Mucosa of gallbladder (tissue), 1 donor: ENCODE data around the gene FOXP2. TPM values are rescaled to one million over a fixed set of nuclear protein-coding genes. Genes with fewer than 3 reads are reported as not detected.

Experiments used
- DNase-seq: peaks from one replicate; pipeline ENCODE4 v3.0.0-alpha.2; 2020; ENCODE audit warnings: low spot score
- total RNA-seq: library from RNA; stranded (reverse); gene quantifications from one replicate; pipeline ENCODE4 v1.2.1, GENCODE V29; 2021
- donor health status: DM: no; HTN: no; CAD: no.

Gene FOXP2
- total RNA-seq, 1 donor from 2014 or later, result 10.1 TPM

DNA sequence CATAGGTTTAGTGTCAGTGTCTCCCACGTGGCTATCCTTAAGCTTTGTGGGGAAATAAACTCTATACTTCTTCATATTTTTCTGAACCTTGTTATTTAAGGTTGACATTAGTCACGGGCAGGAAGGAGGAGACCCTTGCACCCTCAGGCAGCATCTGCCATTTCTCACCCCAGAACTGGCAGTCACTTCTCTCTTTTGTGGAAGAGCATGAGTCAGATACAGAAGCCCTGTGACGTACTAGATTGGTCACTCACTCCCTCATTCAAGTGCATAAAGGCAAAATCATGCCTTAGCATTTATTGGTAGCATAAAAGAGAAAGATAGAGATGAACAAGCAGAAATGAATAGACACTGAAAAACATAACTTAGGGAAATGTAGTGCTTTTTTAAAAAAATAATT, 301.3 kb downstream of the FOXP2 start:
- no peak for DNase-seq

DNA sequence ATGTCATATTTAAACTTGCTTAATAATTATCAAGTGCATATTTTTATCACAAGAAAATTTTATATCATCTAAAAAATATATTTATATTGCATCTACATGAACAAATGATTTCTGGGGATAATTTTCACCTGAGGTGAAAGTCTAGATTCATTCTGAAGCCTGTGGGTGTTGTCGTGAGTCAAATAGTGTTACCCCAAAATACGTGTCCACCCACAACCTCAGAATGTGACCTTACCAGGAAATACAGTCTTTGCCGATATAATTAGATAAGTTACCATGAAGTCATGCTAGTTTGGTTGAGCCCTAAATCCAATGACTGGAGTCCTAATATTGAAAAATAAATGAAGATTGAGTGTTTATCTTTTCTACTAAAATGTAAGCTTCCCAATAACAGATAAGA, 304.2 kb downstream of the FOXP2 start:
- DNase-seq, result no peak

DNA sequence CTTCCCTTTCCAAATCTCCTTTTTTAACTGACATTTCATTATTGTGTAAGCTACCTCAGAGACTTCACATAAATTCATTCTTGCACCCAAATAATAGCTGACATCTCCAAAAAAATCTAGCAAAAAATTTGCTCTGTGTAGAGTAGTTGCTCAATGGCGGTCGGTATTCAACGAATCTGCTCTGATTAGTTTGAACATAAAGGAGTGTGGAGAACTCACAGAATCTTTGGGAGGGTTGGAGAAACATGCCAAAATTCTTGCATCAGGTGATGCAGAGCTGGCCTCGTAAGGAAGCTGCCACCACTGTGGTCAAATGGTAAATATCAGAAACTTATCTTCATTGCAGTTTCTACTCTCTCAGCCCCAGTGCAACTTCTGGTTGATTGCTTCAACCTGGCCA, 306.1 kb downstream of the FOXP2 start:
- DNase-seq, result no peak

GRCh38 chr7:114722562-114722961, 307.9 kb downstream of the FOXP2 start:
- no peak for DNase-seq

GRCh38 chr7:114723308-114723707, 308.7 kb downstream of the FOXP2 start:
- no peak for DNase-seq

DNA sequence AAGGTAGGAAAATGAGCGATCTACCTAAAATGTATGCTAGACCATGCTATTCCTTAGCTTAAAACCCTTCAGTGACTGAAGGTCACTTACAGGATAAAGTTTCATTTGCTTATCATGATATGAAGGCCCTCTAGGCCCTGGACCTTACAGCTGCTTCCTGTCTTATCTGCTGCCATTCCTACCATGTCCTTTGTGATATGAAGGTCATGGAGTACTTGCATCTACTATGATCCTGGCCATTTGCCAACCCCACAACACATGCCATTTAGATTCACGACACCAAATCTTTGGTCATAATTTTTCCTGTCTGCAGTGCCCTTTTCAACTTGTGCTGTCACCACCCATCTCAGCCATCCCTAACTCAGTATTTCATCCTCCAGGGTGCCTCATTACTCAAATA, 325.5 kb downstream of the FOXP2 start:
- DNase-seq, result no peak

- no peak for DNase-seq
Measured at GRCh38 chr7:114740941-114741340, 326.3 kb downstream of the FOXP2 start.

GRCh38 chr7:114741911-114742310, 327.3 kb downstream of the FOXP2 start:
- DNase-seq, result no peak
